Cerebellar cortex (tissue), 1 donor: ENCODE results near the gene NEK10.
"Not testable (repeated sequence)": the region's sequence is repeated elsewhere in the genome, so short reads cannot be mapped to it uniquely, and the experiment has no call there.

Source experiments
- DNase-seq: peaks from one replicate; pipeline ENCODE4 v3.0.0-alpha.2; 2015; ENCODE audit warnings: low spot score

The NEK10 gene, protein sequence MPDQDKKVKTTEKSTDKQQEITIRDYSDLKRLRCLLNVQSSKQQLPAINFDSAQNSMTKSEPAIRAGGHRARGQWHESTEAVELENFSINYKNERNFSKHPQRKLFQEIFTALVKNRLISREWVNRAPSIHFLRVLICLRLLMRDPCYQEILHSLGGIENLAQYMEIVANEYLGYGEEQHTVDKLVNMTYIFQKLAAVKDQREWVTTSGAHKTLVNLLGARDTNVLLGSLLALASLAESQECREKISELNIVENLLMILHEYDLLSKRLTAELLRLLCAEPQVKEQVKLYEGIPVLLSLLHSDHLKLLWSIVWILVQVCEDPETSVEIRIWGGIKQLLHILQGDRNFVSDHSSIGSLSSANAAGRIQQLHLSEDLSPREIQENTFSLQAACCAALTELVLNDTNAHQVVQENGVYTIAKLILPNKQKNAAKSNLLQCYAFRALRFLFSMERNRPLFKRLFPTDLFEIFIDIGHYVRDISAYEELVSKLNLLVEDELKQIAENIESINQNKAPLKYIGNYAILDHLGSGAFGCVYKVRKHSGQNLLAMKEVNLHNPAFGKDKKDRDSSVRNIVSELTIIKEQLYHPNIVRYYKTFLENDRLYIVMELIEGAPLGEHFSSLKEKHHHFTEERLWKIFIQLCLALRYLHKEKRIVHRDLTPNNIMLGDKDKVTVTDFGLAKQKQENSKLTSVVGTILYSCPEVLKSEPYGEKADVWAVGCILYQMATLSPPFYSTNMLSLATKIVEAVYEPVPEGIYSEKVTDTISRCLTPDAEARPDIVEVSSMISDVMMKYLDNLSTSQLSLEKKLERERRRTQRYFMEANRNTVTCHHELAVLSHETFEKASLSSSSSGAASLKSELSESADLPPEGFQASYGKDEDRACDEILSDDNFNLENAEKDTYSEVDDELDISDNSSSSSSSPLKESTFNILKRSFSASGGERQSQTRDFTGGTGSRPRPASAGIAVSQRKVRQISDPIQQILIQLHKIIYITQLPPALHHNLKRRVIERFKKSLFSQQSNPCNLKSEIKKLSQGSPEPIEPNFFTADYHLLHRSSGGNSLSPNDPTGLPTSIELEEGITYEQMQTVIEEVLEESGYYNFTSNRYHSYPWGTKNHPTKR

DNA sequence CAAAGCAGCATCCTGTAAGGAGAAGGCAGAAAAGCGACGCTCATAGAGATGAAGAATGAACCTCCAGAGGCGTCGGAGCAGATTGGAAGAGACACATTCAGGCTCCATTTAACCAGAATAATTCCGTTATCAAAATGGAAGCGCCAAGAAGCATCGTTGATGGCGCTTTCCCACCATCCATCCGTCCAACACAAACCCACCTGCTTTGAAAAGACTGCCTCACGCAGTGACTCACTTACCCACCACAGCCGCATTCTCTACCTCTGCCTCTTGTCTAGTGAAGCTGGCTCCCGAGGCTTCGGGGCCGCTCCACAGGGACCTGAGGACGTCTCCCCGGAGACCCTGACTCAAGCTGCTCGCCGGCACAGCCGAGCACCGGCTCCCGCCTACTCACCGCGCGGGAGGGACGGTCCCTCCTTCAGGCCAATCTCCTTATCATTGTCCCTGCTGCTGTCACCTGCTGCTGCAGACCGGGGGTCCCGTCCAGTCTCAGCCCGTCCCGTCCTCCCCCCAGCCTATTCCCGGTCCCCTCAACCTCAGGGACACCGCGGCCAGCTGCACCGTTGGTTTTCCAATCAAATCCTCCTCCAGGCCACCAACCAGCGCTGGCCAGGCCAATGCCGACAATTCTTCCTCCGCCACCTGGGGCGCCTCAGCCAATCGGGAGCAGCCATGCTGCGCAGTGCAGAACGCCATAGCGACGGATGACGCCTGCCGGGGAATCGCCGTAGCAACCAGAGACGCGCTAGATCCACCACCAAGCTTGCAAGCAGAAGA, at the start of gene NEK10:
NEK10 (minus strand) TSS at position 553 of the 777 bp plus-strand sequence. CDS start 16,501 bp downstream, outside the sequence.
- peak; percentile 92 for DNase-seq

DNA sequence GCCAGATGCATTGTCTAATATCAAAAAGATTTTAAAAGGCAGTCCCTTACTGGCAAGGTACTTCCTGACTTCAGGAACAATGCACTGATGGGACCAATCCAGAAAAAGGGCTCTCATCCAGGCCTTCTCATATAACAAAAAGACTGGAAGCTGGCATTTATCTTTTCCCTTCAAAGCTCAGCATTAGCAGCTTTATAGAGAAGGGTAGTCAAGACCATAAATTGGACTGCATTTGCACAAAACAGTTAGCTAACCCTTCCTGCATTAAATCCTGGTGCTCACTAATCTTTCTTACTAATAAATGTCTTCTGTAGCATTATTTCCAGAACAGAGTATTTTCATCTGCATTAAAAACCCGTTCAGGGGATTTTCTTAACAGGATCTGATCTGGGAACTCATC, 46.0 kb upstream of the NEK10 start:
- DNase-seq: no peak

DNA sequence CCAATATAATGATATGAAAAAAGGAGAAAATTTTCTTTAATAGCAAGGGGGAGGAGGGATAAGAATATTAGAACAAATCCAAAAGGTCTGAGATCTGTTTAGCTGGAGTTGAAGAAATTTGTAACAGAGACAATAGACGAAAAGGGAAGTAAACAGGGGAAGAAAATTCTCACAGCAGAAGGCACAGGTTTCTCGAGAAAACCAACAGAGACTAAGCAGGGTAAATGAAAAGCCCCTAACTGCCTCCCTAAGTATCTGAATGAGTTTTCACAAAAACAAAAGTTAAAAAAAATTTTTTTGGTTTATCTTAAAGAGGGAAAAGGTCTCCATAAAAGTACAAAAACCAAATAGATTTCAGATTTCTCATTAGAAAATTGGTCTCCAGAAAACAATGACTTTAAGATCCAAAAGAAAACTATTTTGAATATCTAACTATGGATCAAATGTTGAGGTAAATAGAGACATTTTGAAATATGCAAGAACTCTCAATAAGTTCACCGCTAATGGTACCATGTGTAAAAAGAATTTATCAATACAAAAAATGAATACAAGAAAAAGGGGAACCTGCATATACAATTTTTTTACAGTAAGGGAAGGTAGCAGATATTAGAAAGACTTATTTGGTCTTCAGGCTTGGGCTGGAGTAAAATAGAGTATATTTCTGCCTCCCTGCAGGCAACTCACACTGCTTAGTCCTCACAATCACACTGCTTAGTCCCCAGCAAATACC, 23.9 kb upstream of the NEK10 start:
- no peak for DNase-seq

DNA sequence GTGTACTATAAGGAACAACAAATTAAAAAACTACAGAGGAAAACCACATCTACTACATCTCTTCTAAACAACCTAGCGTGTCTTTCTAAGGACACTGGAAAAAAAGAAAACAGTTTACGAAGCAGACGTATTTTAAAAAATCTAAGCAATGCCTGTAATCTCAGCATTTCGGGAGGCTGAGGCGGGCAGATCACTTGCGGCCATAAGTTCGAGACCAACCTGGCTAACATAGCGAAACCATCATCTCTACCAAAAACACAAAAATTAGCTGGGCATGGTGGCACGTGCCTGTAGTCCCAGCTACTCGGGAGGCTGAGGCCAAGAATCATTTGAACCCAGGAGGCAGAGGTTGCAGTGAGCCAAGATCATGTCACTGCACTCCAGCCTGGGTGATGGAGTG, 23.2 kb upstream of the NEK10 start:
- DNase-seq: not testable (repeated sequence)

DNA sequence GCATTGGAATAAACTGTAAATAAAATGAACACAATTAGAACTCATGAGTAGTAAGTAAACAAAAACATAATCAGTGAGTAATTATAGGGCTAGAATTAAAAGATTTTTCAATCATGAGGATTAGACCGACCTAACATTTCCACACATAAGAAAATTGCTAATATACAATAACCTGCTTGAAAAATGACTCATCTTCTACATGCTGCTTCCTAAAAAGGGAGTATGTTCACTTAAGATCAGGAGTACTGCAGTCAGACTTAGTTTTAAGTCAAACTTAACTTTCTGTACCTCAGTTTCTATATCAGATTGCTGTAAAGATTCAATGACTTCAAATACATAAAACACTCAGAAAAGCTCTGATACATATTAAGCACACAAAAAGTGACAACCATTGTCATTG, 22.6 kb upstream of the NEK10 start:
- DNase-seq: no peak

DNA sequence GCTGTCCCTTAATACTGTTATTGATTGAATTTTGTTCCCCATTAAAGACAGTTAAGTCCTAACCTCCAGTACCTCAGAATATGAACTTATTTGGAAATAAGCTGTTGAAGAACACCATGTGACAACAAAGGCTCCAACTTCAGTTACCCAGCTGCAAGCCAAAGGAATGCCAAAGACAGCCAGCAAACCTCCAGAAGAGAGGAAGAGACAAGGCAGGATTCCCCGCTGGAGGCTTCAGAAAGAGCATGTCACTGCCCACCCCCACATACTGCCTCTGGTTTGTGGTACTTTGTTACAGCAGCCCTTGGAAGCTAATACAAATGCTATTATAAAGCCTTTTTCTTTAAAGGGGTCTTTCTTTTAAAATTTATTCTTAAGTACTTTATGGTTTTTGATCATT, 18.4 kb upstream of the NEK10 start:
- no peak for DNase-seq

DNA sequence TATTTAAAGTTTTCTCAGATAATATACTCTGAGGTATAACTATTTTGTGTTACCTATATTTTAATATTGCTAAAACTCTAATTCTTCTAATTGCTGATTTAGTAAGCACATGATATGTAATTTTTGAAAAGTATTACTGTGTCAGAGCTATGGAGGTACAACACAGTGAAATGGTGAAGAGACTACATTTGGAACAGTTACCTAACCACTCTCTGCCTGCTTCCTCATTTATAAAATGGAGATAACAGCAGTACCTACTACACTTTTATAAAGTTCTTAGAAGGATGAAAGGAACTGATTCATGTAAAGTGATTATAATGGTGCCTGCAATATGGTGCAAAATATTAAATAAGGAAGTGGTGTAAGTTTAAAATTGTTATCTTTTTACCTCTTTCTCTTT, 16.3 kb upstream of the NEK10 start:
- no peak for DNase-seq

DNA sequence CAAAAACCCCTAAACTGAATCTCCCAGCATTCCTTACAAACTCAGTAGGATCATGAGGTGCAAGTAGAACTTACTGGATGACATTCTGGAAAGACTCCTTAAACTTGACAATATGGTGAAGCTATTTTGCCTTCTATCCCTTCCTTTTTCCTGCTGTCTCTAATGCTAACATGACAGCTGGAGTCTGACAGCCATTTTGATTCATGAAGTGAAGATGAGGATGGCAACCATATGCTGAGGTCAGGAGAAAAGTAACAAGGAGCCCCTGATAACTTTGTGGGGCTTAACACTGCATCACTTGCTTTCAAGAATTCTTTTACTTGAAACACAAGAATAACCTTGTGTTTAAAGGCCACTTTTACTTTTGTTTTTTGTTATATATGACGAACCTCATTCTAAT, 15.0 kb upstream of the NEK10 start:
- no peak for DNase-seq

DNA sequence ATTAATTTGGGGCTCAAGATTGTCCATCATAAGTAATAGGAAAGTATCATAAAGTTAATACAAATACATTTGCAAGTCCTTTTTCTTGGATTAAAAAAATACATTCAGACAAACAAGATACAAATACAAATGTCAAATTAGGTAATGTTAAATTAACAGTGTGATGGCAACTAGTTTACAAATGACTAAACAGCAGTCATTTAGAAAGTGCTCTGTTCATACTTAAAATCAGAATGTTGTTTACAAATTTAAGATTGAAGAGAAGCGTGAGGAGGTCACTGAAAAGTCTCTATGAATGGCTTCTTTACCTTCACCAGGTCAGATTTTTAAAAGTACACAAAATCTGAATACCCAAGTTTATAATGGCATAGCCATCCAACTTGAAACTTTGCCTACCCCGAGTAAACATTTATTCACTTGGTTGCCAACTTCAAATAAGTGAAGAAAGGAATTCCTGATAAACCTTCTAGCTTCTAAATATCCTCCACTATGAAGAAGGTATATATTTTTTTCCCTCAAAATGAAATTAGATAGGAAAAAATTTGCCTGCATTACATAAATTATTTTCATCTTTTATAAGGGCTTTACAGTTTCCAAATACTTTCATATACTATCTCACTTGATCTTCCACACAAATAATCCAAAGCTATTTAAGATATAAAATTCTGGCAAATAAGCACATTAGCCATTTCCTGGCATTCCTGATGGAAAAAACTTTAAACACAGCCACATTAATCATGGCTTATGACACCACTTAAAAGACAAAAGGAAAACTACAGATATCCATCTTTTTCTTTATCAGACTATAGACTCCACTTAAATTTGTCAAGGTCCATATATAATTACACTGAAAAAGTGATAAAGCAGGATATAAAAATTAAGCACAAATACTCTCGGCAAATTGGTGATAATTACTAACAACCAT, 11.5 kb upstream of the NEK10 start:
- no peak for DNase-seq

DNA sequence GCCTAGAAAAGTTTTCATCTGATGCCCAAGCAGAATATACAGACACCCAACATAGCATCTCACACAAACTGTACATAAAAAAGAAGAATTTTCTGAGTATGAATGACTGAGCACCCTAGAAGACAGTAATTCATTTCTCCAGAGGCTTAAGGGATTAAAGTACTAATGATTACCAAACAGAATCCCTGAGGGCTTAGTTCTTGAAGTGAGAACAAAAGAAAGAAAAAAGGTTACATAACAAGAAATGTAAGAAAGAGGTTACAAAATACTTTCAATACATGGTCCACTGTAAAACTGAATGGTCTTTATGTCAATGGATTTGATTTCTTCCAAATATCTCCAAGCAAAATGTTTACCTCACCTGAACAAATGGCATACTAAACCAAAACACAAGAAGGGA, 9.1 kb upstream of the NEK10 start:
- no peak for DNase-seq

DNA sequence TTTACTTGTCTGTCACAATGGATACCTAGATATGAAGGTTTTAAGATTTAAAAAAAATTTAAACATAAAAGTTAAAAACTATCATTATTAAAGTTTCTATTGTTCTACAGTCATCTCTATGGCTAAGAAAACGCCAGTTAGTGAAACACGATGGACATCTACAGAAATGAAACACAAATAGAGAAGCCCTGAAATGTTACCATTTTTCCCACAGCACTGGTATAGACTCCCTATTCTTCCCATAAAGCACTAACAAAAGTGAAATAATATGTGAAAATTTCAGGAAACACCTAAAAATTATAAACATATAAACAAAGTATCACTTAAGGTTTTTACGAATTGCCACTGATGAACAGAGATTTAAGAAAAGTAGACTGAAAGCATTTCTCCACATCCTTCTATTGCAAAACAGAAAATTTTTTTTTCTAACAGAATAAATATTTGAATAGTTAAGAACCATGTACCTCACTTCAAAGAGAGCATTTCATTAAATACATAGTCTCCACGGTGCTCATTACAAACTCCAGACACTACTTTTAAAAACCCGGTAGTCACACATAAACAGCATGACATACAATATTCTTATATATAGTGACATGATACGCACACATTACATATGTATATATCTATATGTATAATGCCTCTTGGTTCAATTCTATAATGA, 7.1 kb upstream of the NEK10 start:
- DNase-seq: no peak

DNA sequence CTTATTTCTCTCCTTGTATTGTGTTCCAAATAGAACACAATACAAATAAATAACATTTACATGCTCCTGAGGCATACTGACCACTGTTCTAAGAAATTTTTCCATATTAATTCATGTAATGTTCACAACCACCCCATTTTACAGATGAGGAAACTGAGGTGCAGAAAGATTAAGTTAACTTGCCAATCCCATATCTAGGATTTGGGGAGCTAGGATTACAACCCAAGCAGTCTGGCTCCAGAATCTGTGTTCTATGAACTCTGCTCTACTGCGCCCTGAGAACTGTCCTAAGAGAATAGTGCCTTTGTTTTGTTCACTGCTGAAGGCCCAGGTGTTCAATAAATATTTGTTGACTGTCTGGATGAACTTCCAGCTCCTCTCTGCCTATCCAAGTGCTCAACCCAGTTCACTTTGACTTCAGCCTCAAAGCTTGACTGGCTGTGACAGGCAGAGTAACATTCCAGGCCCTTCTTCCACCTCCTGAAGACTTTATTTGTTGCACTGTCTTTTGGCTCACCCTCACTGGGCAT, 3.1 kb downstream of the NEK10 start:
- no peak for DNase-seq

DNA sequence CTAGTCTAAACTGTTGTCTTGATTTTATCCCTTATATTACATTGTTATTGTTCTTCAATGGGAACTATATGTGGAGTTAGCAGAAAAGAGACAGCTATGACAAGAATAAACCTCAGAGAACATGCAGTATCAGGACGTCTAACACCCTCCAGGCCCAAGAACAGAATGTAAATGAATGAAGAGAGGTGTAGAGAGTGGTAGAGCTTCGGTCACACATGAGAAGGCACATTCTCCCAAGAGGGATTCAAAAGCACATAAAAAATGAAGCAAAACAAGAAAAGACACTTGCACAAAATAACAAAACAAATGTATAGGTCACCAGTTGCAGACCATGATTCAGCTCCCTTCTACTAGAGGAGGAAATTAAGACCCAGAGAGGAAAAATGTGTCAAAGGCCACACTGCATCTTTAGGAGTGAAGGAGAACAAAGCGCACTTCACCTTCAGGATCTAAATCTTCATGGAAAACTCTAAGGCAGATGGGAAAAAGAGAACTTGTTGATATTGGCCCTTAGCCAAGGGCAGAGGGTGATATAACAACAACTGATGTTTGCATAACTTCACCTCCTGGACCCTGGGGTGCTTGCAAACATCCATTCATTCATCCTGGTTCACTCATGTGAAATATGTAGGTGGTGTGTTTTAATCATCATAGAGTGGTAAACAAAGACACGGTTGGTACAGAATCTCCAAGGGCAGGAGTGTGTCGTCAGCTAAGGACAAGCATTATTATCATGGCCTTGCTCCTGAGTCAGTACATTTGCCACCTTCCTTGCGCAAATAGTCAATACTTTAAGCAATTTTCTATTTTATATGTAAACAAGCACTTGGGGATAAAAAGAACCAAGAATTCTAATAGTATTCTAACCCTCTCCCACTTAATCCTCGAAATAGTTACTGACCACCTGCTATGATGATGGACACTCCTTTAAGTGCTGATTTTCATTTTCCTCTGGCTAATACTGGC, 8.8 kb downstream of the NEK10 start:
- no peak for DNase-seq

DNA sequence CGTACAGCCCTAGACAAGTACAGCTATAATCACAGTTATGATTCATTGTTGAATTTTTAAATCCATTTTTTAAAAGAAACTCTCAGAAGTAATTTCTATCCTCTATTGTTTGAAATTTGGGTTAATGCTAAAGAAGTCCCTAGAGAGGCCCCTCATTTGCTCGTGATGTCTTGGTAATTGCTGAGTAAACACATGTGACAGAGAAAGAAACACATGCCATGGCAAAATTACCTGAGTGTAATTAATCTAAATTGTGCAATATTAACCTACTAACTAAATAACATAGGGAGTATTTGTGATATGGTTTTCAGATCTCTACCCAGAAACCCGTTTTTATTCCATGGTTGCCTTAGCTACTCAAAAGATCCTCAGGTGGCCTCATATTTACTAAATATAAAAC, 10.8 kb downstream of the NEK10 start:
- no peak for DNase-seq

DNA sequence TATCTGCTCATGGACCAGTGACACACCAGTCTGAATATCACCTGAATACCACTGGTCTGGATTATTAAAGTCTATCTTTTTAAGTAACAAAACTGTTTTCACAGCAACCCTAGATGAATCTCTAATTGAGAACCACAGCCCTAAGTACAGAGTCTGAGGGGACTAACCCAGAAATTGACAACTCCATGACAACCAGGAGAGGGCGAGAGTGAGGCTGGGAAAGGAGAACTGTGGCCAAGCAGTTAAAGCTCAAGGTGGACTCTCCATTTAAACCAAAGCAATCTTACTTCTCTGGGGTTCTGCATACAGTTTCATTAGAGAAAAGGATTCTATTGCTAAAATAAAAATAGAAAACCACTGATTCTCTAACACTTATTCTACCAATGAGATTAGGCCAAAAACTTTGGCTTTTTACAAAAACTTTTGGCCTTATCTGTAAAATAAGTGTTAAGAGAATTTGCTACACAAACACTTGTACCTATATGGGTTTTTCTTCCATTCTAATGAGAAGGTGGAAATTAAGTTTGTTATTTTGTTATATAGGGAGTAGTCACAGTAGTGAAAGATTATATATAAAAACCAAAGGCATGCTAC, 11.4 kb downstream of the NEK10 start:
- DNase-seq: peak; percentile 61

DNA sequence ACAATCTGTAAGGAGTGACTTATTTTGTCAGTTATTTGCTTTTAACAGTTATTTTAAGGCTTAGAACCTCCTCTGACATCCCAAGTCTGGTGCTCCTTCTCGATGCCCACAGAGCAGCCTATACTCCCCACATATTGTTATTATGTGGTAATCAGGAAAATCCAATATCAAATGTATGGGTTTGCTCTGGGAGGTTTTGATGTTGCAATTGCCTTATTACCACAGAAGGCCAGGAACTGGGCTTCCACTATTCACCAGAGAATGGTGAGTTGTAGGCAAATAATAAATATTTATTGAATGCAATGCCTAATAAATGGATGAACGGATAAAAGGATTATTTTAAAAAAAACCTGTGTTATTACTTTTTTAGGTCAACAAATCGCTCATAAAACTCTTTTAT, 12.2 kb downstream of the NEK10 start:
- no peak for DNase-seq

DNA sequence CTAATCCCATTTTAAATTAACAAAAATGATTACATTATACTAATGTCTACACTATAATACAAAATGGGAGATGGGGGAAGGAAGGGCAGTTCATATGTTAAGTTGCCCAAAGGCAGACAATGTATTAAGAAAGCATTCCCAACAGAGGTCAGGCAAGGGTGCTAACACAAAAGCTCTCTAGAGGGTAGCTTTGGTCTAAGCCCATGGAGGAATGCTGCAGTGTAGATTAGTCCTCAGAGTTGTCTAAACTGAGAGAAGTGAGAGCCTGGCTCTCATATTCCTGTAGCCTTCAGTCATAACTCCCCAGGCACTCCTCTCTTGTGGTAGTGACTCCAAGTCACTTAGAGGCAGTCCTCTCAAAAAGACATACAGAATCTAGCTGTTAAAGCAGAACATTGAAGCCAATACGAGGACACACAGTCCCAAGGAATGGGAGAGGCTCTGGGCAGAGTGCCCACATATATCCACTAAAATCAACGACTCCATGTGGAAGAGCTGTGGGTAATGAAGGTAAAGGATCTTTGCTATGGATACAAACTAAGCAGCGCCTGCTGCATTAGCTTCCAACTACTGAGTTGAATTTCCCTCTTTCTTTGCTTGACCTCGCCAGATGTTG, 14.5 kb downstream of the NEK10 start:
- DNase-seq: no peak
